Measurements from ENCODE around the gene BTBD1. TPM values are rescaled to one million over a fixed set of nuclear protein-coding genes. Genes with fewer than 3 reads are reported as not detected.
"Not testable (repeated sequence)": the region's sequence is repeated elsewhere in the genome, so short reads cannot be mapped to it uniquely, and the experiment has no call there.

The BTBD1 gene
- total RNA-seq, 1 experiment from 2014 or later = 92.4 TPM

DNA sequence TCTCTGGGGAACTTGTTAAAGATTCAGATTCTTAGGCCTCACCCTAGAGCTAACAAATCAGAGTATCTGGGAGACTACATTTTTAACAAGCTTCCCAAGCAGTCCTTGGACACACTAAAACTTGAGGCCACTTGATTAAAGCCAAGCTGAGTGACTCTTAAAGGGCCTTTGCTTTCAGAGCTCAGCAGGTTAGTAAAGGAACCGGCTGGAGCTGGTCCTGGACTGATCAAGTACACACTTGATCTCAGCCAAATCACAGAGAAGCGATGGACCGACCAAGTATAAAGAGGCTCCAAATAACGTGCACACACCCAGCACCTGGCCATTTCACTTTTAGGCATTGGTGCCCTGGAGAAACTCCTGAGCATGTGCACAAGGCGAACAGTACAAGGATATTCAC is 27.5 kb upstream of the BTBD1 start:
- DNase-seq (ENCODE audit: low read depth) = no peak

DNA sequence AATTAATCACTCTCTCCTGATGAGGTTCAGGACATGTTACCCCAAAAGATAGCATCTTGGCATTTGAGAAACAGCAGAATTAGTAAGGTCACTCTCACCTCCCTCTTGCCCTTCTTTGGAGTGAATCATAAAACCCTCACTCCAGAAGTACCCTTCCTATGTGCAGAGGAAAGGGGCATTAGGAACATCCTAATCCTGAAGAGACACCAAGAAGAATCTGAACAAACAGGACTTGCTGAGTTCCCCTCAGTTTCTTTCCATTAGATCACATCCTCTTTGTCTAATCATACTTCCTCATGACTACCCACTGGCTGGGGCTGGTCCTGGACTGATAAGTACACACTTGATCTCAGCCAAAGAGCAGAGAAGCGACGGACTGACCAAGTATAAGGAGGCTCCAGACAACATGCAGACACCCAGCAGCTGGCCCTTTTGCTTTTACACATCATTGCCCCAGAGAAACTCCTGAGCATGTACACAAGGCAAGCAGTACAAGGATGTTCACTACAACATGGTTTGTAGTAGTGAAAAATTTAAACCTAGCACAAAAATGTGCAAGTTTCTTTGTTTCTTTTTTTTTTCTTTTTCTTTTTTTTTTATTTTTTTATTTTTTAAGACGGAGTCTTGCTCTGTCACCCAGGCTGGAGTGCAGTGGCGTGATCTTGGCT is 25.4 kb upstream of the BTBD1 start:
- DNase-seq (ENCODE audit: low read depth) = no peak

- DNase-seq (ENCODE audit: low read depth) = not testable (repeated sequence)
Observed at GRCh38 chr15:83091965-83092308, 24.9 kb upstream of the BTBD1 start.

DNA sequence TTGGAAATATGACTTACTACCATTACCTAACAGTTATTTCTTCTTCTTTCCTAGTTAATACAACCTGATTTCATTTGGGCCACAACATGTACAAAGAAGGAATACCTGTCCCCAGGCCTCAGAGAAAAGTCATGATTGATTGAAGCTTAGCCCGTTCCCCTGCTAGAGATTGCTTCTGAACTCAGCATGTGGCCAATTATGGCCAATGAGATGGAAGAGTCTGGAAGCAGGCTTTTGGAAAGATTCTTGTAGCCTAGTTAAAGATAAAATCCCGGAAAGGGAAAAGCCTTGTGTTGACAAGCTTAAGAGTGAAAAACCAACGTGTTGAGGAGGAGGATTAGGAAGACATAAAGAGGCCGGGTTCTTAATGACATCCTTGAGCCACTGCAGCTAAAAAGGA is 23.4 kb upstream of the BTBD1 start:
- DNase-seq (ENCODE audit: low read depth) = no peak

DNA sequence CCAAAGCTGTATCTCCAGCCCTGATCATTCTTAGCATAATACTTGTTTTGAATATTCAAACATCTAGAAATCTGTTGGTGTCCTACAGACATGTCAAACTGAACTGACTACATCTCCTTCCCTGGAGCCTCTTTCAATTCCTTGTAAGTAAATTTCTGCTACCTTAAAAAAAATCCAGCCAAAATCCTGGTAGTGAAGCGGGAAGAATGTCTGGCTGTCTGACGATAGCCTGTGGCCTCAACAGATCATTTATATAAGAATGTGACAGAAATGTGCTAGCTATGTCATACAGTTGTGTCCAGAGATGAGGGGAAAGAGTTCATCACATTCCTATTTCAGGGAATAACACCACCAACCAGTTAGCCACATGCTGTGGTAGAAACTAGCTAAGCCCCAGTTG is 21.8 kb upstream of the BTBD1 start:
- no peak for DNase-seq (ENCODE audit: low read depth)

DNA sequence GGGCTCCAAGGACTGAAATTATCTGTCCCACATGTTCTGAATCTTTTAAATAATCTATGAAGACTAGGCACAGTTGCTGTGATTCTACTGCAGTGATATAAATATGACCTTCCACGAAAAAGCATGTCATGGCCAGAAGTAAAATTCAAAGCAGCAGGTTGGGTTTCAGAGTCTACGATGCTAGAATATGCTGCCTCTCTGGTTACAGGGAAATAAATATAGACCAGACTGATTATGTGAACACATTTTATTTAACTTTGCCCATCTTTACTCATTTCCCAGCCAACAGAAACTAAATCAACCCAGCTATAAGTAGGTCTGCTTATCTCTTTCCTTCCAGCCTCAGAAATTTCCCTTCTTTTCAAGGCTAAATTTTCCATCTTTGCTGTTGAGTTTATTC is 20.5 kb upstream of the BTBD1 start:
- no peak for DNase-seq (ENCODE audit: low read depth)

DNA sequence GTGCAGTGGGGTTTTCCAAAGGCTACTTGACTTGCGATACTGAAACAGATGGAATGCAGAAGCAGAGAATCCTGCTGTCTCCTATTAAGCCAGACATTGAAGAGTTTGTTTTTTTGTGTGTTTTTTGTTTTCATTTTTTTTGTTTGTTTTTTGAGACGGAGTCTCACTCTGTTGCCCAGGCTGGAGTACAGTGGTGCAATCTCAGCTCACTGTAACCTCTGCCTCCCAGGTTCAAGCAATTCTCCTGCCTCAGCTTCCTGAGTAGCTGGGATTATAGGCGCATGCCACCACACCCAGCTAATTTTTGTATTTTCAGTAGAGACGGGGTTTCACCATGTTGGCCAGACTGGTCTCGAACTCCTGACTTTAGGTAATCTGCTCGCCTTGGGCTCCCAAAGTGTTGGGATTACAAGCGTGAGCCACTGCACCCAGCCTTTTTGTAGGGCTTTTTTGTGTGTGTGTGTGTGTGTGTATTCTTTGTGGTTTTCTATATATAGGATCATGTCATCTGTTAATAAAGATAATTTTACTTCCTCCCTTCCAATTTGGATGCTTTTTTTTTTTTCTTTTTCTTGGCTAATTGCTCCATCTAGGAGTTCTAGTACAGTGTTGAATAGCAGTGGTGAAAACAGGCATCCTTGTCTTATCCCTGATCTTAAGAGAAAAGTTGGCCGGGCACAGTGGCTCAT is 19.0 kb upstream of the BTBD1 start:
- not testable (repeated sequence) for DNase-seq (ENCODE audit: low read depth)

DNA sequence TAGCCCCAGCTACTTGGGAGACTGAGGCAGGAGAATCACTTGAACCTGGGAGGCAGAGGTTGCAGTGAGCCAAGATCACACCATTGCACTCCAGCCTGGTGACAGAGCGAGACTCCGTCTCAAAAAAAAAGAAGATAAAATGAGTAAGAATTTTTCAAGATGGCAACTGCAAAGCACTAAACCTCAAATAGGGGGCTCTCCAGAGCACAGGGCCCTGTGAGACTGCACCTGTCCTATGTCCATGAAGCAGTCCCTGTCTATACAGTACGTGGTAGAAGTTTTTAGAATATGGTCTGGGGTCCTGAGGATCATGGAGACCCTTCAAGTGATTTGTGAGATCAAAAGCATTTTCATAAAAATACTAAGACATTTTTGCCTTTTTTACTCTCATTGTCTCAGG is 18.4 kb upstream of the BTBD1 start:
- not testable (repeated sequence) for DNase-seq (ENCODE audit: low read depth)

GRCh38 chr15:83082730-83083386 is 15.8 kb upstream of the BTBD1 start:
- no peak for DNase-seq (ENCODE audit: low read depth)

GRCh38 chr15:83081256-83082014 is 14.4 kb upstream of the BTBD1 start:
- DNase-seq (ENCODE audit: low read depth) = no peak

GRCh38 chr15:83078712-83079111 is 11.7 kb upstream of the BTBD1 start:
- no peak for DNase-seq (ENCODE audit: low read depth)

DNA sequence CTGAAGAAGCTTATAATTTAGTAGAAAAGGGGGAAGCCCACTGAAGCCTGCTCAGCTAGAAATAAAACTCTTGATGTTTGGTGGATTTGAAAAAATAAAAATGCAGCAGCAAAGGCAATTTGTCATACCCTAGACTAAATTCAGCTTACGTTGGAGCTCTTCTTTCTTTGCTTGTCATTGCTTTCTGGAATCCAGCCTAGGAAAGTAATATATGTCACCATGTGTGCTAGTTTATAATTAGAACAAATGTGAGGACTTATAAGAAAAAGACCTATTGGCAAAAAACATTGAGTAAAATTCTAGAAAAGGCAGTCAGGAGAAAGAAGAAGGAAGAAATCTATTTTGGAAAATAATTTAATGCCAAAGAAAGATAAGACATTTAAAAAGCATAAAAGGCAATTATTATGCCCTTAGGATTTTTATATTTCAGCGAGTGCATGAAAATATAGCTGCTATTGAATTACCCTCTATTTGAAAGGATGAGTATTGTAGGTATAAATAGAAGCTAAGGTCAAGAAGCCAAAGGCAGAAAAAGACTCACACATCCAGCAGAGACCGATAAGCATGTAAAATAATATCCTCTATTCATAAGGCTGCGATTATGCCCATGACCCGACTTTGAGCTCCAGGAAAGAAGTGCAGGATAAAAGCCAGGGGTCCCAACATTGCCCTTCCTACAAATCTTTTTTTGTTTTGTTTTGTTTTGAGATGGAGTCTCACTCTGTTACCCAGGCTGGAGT is 10.6 kb upstream of the BTBD1 start:
- DNase-seq (ENCODE audit: low read depth) = no peak

GRCh38 chr15:83069211-83069642 is 2.2 kb upstream of the BTBD1 start:
- DNase-seq (ENCODE audit: low read depth) = peak; percentile 57

DNA sequence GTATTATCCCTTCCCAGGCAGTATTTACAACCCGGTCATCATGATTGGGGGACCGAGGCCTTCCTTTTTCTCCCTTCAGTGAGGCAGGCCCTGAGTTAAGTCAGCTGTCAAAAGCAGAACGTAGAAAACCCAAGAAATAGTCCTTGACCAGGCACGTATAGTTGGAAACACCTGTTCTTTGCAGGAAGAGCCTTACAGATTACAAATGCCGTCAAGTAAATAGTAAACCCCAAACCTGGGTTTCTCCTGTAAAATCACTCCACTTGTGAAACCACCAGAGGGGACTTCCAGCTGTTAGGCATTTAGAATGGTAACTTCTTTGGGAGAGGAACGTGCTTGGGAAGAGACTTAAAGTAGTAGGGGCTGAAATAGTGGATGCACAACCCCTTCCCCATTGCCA is 1.0 kb upstream of the BTBD1 start:
- DNase-seq (ENCODE audit: low read depth) = no peak

GRCh38 chr15:83067638-83067962 is 548 bp upstream of the BTBD1 start:
- DNase-seq (ENCODE audit: low read depth) = no peak

- DNase-seq (ENCODE audit: low read depth) = no peak
Observed at GRCh38 chr15:83066034-83066733, 868 bp downstream of the BTBD1 start.

- no peak for DNase-seq (ENCODE audit: low read depth)
Observed at GRCh38 chr15:83065431-83065830, 1.6 kb downstream of the BTBD1 start.

GRCh38 chr15:83064859-83065258 is 2.2 kb downstream of the BTBD1 start:
- DNase-seq (ENCODE audit: low read depth) = peak; percentile 24

- no peak for DNase-seq (ENCODE audit: low read depth)
Observed at GRCh38 chr15:83063551-83063950, 3.5 kb downstream of the BTBD1 start.

GRCh38 chr15:83062768-83063180 is 4.3 kb downstream of the BTBD1 start:
- no peak for DNase-seq (ENCODE audit: low read depth)

GRCh38 chr15:83061680-83062079 is 5.4 kb downstream of the BTBD1 start:
- DNase-seq (ENCODE audit: low read depth) = peak; percentile 65

Data from RPMI7951 (cell line).